HEK293T (cell line): ENCODE results near the gene NKD2.

Experiments
- CTCF ChIA-PET: fragments of 350-600 bp; formaldehyde crosslinking; extraction: SDS; loops from one replicate; lab custom pipeline; 2021; ENCODE audit warnings: antibody characterized with exemption, inconsistent platforms; lab: Yijun Ruan, JAX
- POLR2A ChIA-PET: fragments of 350-600 bp; formaldehyde crosslinking; extraction: SDS; loops from one replicate; lab custom pipeline; 2020; ENCODE audit warnings: antibody characterized with exemption, inconsistent platforms; lab: Yijun Ruan, JAX
- DNase-seq: peaks from one replicate; pipeline ENCODE4 v3.0.0; 2012; ENCODE audit warnings: mixed read lengths; ENCODE audit errors: extremely low spot score
- ARNT ChIP-seq: fragments of 450-650 bp; IDR thresholded peaks from 2 replicates; pipeline ENCODE4 v1.6.1; 2017; ENCODE audit warnings: mild to moderate bottlenecking
- BHLHE40 ChIP-seq: fragments of 450-650 bp; IDR thresholded peaks from 2 replicates; pipeline ENCODE4 v1.6.1; 2016; ENCODE audit warnings: mild to moderate bottlenecking, moderate library complexity, borderline replicate concordance
- CTBP1 ChIP-seq: fragments of 450-650 bp; IDR thresholded peaks from 2 replicates; pipeline ENCODE4 v1.6.1; 2016; ENCODE audit warnings: borderline replicate concordance
- ELF4 ChIP-seq: fragments of 450-650 bp; IDR thresholded peaks from 2 replicates; pipeline ENCODE4 v1.6.1; 2017; ENCODE audit warnings: antibody characterized with exemption
- FOXA1 ChIP-seq: fragments of 450-650 bp; IDR thresholded peaks from 2 replicates; pipeline ENCODE4 v1.6.1; 2016; ENCODE audit warnings: mild to moderate bottlenecking
- FOXK2 ChIP-seq: fragments of 450-650 bp; IDR thresholded peaks from 2 replicates; pipeline ENCODE4 v1.6.1; 2016; ENCODE audit warnings: mild to moderate bottlenecking
- FOXM1 ChIP-seq: fragments of 450-650 bp; IDR thresholded peaks from 2 replicates; pipeline ENCODE4 v1.6.1; 2017; ENCODE audit warnings: mild to moderate bottlenecking, borderline replicate concordance
- HDGF ChIP-seq: fragments of 450-650 bp; IDR thresholded peaks from 2 replicates; pipeline ENCODE4 v1.6.1; 2017; ENCODE audit warnings: antibody characterized with exemption, borderline replicate concordance
- L3MBTL2 ChIP-seq: fragments of 450-650 bp; conservative IDR thresholded peaks from 2 replicates; pipeline ENCODE4 v1.6.1; 2016; ENCODE audit warnings: mild to moderate bottlenecking
- LEF1 ChIP-seq: fragments of 450-650 bp; IDR thresholded peaks from 2 replicates; pipeline ENCODE4 v1.6.1; 2017; ENCODE audit warnings: mild to moderate bottlenecking, borderline replicate concordance
- NFRKB ChIP-seq: fragments of 450-650 bp; IDR thresholded peaks from 2 replicates; pipeline ENCODE4 v1.6.1; 2016; ENCODE audit warnings: mild to moderate bottlenecking, moderate library complexity
- SP1 ChIP-seq: fragments of 450-650 bp; IDR thresholded peaks from 2 replicates; pipeline ENCODE4 v1.6.1; 2017
- SUZ12 ChIP-seq: fragments of 450-650 bp; IDR thresholded peaks from 2 replicates; pipeline ENCODE4 v1.6.1; 2016; ENCODE audit warnings: mild to moderate bottlenecking
- TARDBP ChIP-seq: fragments of 450-650 bp; IDR thresholded peaks from 2 replicates; pipeline ENCODE4 v1.6.1; 2016
- ZNF384 ChIP-seq: fragments of 450-650 bp; IDR thresholded peaks from 2 replicates; pipeline ENCODE4 v1.6.1; 2016
- TF ChIP-seq, protein P1 (sequence below): fragments of 450-650 bp; IDR thresholded peaks from 2 replicates; pipeline ENCODE4 v1.6.1; 2016

Gene NKD2

DNA sequence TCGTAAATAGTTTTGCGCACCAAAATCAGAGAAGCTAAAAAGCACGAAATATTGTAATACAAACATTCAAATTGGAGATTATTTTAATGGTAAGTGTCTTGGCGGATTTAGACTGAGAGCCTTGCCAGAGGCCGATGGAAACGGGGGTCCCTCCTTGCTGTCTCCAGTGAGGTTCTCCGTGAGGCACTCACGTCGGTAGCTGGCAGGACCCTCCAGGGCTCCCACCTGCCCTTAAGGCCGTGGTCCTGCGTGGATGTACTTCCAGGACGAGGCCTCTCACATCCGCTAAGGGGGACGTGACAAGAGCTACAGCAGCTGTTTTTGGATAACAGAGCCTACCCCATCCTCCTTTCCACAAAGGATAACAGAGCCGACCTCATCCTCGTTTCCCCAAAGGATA lies 7.9 kb downstream of the NKD2 start:
- no peak for DNase-seq
- CTCF ChIA-PET = interaction anchor here (1.0 kb wide), 1 partner anchor 12 kb away, joined by 3 read pairs; no protein-coding TSS in a partner anchor
- POLR2A ChIA-PET = no interaction called here
- TF ChIP-seq FOXM1 (no peak), TARDBP (no peak), BHLHE40 (no peak), NFRKB (no peak), ZNF384 (no peak), HDGF (no peak), LEF1 (no peak), ELF4 (no peak), FOXK2 (no peak), ARNT (no peak), L3MBTL2 (no peak)

- ChIA-PET POLR2A (no interaction called here), CTCF (interaction anchor here (1.0 kb wide), 1 partner anchor 12 kb away, joined by 3 read pairs; no protein-coding TSS in a partner anchor)
- DNase-seq = no peak
Observed at GRCh38 chr5:1017056-1017455, 8.5 kb downstream of the NKD2 start.

DNA sequence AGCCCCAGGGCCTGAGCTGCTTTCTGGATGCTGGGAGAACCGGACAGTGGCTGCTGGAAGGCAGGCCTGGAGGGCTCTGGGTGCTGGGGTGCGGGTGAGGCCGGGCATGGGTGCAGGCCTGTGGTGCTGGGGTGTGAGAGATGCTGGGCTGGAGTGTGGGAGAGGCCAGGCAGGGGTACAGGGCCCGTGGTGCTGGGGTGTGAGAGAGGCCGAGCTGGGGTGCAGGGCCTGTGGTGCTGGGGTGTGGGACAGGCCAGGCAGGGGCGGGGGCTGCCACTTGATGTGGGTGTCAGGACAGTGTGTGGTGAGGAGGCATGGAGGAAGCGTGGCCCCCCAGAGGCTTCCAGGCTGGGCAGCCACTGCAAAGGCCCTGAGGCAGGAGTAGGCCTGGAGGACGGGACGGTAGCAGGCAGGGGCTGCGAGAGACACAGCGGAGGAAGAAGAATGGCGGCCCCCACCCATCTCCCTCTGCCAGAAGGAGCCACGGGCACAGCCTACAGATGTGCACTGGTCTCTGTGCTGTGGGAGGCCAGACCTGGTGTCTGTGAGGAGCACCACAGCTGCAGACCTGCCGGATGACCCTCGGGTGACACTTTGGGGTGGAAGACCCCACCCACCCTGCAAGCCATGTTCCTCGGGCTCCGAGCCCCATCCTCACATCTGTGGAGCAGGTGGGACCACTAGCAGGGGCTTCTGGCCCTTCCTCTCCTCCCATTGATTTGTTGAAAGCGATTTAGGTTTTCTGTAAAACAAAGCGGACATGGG lies 9.3 kb downstream of the NKD2 start:
- ChIA-PET POLR2A (no interaction called here), CTCF (no interaction called here)
- no peak for DNase-seq
- no peak for TF ChIP-seq LEF1
- no peak for TF ChIP-seq TARDBP
- no peak for TF ChIP-seq ARNT
- TF ChIP-seq, protein P1, sequence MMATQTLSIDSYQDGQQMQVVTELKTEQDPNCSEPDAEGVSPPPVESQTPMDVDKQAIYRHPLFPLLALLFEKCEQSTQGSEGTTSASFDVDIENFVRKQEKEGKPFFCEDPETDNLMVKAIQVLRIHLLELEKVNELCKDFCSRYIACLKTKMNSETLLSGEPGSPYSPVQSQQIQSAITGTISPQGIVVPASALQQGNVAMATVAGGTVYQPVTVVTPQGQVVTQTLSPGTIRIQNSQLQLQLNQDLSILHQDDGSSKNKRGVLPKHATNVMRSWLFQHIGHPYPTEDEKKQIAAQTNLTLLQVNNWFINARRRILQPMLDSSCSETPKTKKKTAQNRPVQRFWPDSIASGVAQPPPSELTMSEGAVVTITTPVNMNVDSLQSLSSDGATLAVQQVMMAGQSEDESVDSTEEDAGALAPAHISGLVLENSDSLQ = no peak
- no peak for TF ChIP-seq BHLHE40
- TF ChIP-seq HDGF = no peak
- no peak for TF ChIP-seq FOXM1
- TF ChIP-seq NFRKB = no peak
- no peak for TF ChIP-seq SP1
- TF ChIP-seq FOXK2 = no peak
- TF ChIP-seq FOXA1 = no peak
- TF ChIP-seq CTBP1 = no peak
- TF ChIP-seq L3MBTL2 = no peak
- no peak for TF ChIP-seq ELF4
- TF ChIP-seq SUZ12 = no peak
- no peak for TF ChIP-seq ZNF384

More at GRCh38 chr5:1017056-1017455, 8.5 kb downstream of the NKD2 start:
- TF ChIP-seq FOXK2 = no peak
- TF ChIP-seq NFRKB = no peak
- no peak for TF ChIP-seq TARDBP
- no peak for TF ChIP-seq L3MBTL2
- no peak for TF ChIP-seq SP1
- no peak for TF ChIP-seq FOXM1
- no peak for TF ChIP-seq LEF1
- TF ChIP-seq ZNF384 = no peak
- no peak for TF ChIP-seq CTBP1
- TF ChIP-seq FOXA1 = no peak
- TF ChIP-seq BHLHE40 = no peak
- TF ChIP-seq, protein P1 = no peak
- TF ChIP-seq ELF4 = no peak
- no peak for TF ChIP-seq HDGF

DNA sequence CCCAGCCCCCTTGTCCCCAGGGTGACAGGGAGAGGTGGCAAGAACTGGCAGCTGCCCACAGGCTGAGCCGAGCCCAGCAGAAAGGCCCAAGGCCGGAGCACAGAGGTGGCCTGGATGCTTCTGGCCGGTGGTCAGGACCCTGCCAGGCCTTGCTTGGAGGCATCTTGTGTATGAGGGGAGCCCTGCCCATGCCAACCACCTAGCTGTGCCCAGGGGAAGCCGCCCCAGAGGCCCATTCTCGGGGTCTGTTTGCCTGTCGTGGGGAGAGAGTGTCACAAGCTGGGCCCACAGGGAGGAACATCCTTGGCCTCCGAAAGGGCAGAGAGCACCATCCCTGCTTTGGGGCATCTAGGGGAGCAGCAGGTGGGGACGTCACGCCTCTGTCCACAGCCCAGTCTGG lies 10.0 kb downstream of the NKD2 start:
- TF ChIP-seq CTBP1 = no peak
- TF ChIP-seq NFRKB = no peak
- no peak for TF ChIP-seq SP1
- no peak for TF ChIP-seq BHLHE40
- CTCF ChIA-PET = interaction anchor here (2.5 kb wide), 1 partner anchor 9 kb away, joined by 14 read pairs; the partner anchor contains the start of gene NKD2
- no peak for DNase-seq
- POLR2A ChIA-PET = no interaction called here

DNA sequence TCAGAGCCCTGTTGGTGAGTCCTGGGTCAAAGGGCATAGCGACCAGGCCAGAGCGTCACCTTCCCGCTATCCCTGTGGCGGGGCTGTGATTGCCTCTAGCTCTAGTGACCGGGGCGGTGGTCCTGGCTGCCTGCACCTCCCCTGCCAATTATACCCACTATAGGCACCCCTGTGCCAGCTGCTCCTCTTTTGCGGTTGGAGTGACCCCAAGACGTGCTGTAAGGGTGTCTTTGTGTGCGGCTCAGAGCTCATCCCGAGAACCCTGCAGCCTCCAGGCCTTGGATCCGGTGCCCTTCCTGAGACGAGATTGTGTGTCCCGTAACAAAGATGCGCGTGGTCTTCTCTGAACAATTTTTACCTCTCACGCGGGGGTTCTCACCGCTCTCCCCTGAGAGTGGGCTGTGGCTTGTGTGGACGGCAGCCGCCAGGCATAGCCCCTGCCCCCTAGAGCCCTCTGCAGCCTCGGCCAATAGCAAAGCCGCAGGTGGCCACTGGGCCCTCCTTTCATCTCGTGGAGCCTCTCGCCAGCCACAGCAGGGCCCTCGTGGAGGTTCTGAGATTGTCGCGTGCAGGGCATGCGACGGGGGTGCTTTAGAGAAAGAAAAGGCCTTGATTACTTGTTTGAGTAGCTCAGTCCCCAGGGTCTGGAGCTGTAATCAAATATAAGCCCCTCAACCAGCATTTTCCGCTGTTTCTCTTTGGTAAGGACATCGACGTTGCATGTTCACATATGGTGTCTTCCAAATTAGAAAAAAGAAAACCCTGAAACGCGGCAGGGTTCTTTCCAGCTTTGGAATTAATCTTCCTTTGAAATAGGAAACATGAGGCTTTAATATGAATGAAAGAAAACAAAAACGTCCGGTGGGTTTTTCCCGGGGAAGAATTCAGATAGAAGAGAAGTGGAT lies 10.7 kb downstream of the NKD2 start:
- TF ChIP-seq CTBP1 (no peak), ZNF384 (no peak), ARNT (no peak), ELF4 (no peak), NFRKB (no peak), SP1 (no peak), LEF1 (no peak)
- TF ChIP-seq, protein P1 = no peak
- DNase-seq = no peak
- ChIA-PET CTCF (interaction anchor here (0.6 to 2.5 kb wide), 2 partner anchors 9 to 12 kb away, joined by 3 to 14 read pairs; partner anchors contain the start of gene NKD2), POLR2A (interaction anchor here (0.9 kb wide), 1 partner anchor 8 kb away, joined by 3 read pairs; no protein-coding TSS in a partner anchor)
